GM21619 (cell line): ENCODE measurements around the gene RARG.
A peak's percentile ranks its signal among the peaks of the same experiment; 100 is the strongest.

Experiments used
- ATAC-seq: cut with Tn5 transposase; IDR thresholded peaks from one replicate; pipeline ENCODE4 v1.9.1; 2021; ENCODE audit not compliant: unreplicated experiment

RARG gene

GRCh38 chr12:53231921-53232645 is at the start of gene RARG:
RARG (minus strand) TSS chr12:53232209; CDS start chr12:53227545, 4,664 bp downstream.
- no peak for ATAC-seq

GRCh38 chr12:53279888-53280498 is 48.0 kb upstream of the RARG start:
- no peak for ATAC-seq

- no peak for ATAC-seq
Observed at GRCh38 chr12:53279283-53279869, 47.4 kb upstream of the RARG start.

GRCh38 chr12:53277981-53278380 is 46.0 kb upstream of the RARG start:
- ATAC-seq: no peak

GRCh38 chr12:53276511-53276910 is 44.5 kb upstream of the RARG start:
- no peak for ATAC-seq

- no peak for ATAC-seq
Observed at GRCh38 chr12:53274445-53274844, 42.4 kb upstream of the RARG start.

GRCh38 chr12:53268630-53269562 is 36.9 kb upstream of the RARG start:
- ATAC-seq: no peak

- ATAC-seq: peak; percentile 77
Observed at GRCh38 chr12:53267999-53268629, 36.1 kb upstream of the RARG start, which contains the start of gene ESPL1. ESPL1 (plus strand) TSS chr12:53268299; CDS start chr12:53268767, 468 bp downstream.

GRCh38 chr12:53267306-53267998 is 35.4 kb upstream of the RARG start:
- ATAC-seq: peak; percentile 15

- no peak for ATAC-seq
Observed at GRCh38 chr12:53265783-53266182, 33.8 kb upstream of the RARG start.

GRCh38 chr12:53259891-53260290 is 27.9 kb upstream of the RARG start:
- no peak for ATAC-seq

GRCh38 chr12:53258541-53259539 is 26.8 kb upstream of the RARG start:
- ATAC-seq: no peak

GRCh38 chr12:53255996-53256395 is 24.0 kb upstream of the RARG start:
- no peak for ATAC-seq

GRCh38 chr12:53254816-53255545 is 23.0 kb upstream of the RARG start:
- ATAC-seq: no peak

- no peak for ATAC-seq
Observed at GRCh38 chr12:53253298-53253697, 21.3 kb upstream of the RARG start.

GRCh38 chr12:53252349-53252916 is 20.4 kb upstream of the RARG start:
- no peak for ATAC-seq

GRCh38 chr12:53251477-53252348 is 19.7 kb upstream of the RARG start:
- ATAC-seq: peak; percentile 73
